HG02981 (cell line): ENCODE results near the gene PCDHGA6.
A peak's percentile ranks its signal among the peaks of the same experiment; 100 is the strongest.
"Not testable (repeated sequence)": the region's sequence is repeated elsewhere in the genome, so short reads cannot be mapped to it uniquely, and the experiment has no call there.

Experiments used
- ATAC-seq: cut with Tn5 transposase; IDR thresholded peaks from one replicate; pipeline ENCODE4 v1.9.1; 2021; ENCODE audit warnings: mild to moderate bottlenecking, moderate library complexity; ENCODE audit not compliant: unreplicated experiment

The PCDHGA6 gene

GRCh38 chr5:141392429-141393198, 18.9 kb downstream of the PCDHGA6 start, which contains the start of gene PCDHGA8:
Gene PCDHGA8 (plus strand): TSS chr5:141392633. CDS start chr5:141392814, 181 bp downstream.
- no peak for ATAC-seq

GRCh38 chr5:141393267-141393666, 19.6 kb downstream of the PCDHGA6 start:
- no peak for ATAC-seq

GRCh38 chr5:141394401-141395187, 20.9 kb downstream of the PCDHGA6 start:
- not testable (repeated sequence) for ATAC-seq

- ATAC-seq = peak; percentile 87
Observed at GRCh38 chr5:141397756-141398551, 24.3 kb downstream of the PCDHGA6 start, which contains the start of gene PCDHGB5. Gene PCDHGB5 (plus strand): TSS chr5:141397947. CDS start chr5:141398128, 181 bp downstream.

GRCh38 chr5:141398608-141399007, 24.9 kb downstream of the PCDHGA6 start:
- no peak for ATAC-seq

GRCh38 chr5:141399555-141400258, 26.0 kb downstream of the PCDHGA6 start:
- ATAC-seq = no peak

GRCh38 chr5:141402553-141403243, 29.0 kb downstream of the PCDHGA6 start, which contains the start of gene PCDHGA9:
Gene PCDHGA9 (plus strand): TSS chr5:141402778. CDS start chr5:141402953, 175 bp downstream.
- no peak for ATAC-seq

GRCh38 chr5:141403387-141403786, 29.7 kb downstream of the PCDHGA6 start:
- no peak for ATAC-seq

GRCh38 chr5:141407790-141408505, 34.3 kb downstream of the PCDHGA6 start, which contains the start of gene PCDHGB6:
Gene PCDHGB6 (plus strand): TSS chr5:141408021. CDS start chr5:141408203, 182 bp downstream.
- ATAC-seq = not testable (repeated sequence)

- no peak for ATAC-seq
Observed at GRCh38 chr5:141409598-141410306, 36.1 kb downstream of the PCDHGA6 start.

GRCh38 chr5:141411575-141411974, 37.9 kb downstream of the PCDHGA6 start:
- ATAC-seq = no peak

- ATAC-seq = peak; percentile 54
Observed at GRCh38 chr5:141412854-141413539, 39.3 kb downstream of the PCDHGA6 start, which contains the start of gene PCDHGA10. Gene PCDHGA10 (plus strand): TSS chr5:141412987. CDS start chr5:141413176, 189 bp downstream.

GRCh38 chr5:141413540-141414069, 39.9 kb downstream of the PCDHGA6 start:
- ATAC-seq = no peak

- not testable (repeated sequence) for ATAC-seq
Observed at GRCh38 chr5:141414548-141415274, 41.0 kb downstream of the PCDHGA6 start.

GRCh38 chr5:141415275-141415618, 41.6 kb downstream of the PCDHGA6 start:
- not testable (repeated sequence) for ATAC-seq

GRCh38 chr5:141417494-141418172, 43.9 kb downstream of the PCDHGA6 start, which contains the start of gene PCDHGB7:
Gene PCDHGB7 (plus strand): TSS chr5:141417677. CDS start chr5:141417860, 183 bp downstream.
- ATAC-seq = peak; percentile 81
